ENCODE results near the gene PYCARD.
"Not testable (repeated sequence)": the region's sequence is repeated elsewhere in the genome, so short reads cannot be mapped to it uniquely, and the experiment has no call there.

Gene PYCARD

DNA sequence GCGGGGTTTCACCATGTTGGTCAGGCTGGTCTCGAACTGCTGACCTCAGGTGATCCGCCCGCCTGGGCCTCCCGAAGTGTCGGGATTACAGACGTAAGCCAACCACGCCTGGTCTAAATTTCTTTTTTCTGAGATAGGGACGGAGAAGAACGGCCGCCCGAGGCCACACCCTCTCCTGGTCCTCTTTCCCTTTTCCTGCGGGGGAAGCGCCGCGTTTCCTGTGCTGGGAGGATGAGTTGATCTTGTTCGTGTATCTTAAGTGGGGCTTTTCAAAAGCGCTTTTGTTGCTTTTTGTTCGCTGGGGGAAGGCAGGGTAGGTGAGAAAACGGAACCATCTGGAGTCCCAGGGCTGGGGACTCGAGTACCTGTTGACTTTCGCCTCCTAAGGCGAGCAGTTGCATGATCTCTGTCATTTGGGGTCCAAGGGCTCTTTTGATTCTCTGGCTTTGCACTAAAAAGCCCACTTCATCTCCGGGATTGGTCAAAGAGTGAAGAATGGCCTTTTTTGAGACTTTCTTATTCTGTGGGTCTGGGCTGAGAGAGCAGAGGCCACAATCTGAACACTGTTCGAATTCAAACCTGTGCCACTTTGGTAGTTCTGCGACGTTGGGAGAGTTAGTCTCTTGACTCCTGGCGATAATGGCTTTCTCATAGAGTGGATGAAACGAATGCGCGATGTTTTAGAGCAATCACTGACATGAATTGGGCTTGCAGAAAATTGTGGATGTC, 21.3 kb downstream of the PYCARD start:
- DNase-seq (ENCODE audit: low read depth), result no peak
- H3K4me3 ChIP-seq (ENCODE audit: low read length), result peak overlapping the region; percentile 94
- TF ChIP-seq, protein P1, sequence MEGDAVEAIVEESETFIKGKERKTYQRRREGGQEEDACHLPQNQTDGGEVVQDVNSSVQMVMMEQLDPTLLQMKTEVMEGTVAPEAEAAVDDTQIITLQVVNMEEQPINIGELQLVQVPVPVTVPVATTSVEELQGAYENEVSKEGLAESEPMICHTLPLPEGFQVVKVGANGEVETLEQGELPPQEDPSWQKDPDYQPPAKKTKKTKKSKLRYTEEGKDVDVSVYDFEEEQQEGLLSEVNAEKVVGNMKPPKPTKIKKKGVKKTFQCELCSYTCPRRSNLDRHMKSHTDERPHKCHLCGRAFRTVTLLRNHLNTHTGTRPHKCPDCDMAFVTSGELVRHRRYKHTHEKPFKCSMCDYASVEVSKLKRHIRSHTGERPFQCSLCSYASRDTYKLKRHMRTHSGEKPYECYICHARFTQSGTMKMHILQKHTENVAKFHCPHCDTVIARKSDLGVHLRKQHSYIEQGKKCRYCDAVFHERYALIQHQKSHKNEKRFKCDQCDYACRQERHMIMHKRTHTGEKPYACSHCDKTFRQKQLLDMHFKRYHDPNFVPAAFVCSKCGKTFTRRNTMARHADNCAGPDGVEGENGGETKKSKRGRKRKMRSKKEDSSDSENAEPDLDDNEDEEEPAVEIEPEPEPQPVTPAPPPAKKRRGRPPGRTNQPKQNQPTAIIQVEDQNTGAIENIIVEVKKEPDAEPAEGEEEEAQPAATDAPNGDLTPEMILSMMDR (conservative IDR thresholded peaks at IDR 0.05; ENCODE audit: low read length), result no peak

GRCh38 chr16:31179747-31180459, 22.7 kb downstream of the PYCARD start, which contains the start of gene FUS:
Gene FUS, plus strand, starts transcription at chr16:31180139. Its CDS starts 76 bp downstream, at chr16:31180215.
- TF ChIP-seq, protein P1 (conservative IDR thresholded peaks at IDR 0.05; ENCODE audit: low read length), result no peak
- peak within 1 kb of the TSS; percentile 94 for H3K4me3 ChIP-seq (ENCODE audit: low read length)
- peak; percentile 84 for DNase-seq (ENCODE audit: low read depth)

GRCh38 chr16:31179219-31179746, 23.3 kb downstream of the PYCARD start:
- no peak for DNase-seq (ENCODE audit: low read depth)
- TF ChIP-seq, protein P1 (conservative IDR thresholded peaks at IDR 0.05; ENCODE audit: low read length), result no peak
- peak overlapping the region; percentile 94 for H3K4me3 ChIP-seq (ENCODE audit: low read length)

DNA sequence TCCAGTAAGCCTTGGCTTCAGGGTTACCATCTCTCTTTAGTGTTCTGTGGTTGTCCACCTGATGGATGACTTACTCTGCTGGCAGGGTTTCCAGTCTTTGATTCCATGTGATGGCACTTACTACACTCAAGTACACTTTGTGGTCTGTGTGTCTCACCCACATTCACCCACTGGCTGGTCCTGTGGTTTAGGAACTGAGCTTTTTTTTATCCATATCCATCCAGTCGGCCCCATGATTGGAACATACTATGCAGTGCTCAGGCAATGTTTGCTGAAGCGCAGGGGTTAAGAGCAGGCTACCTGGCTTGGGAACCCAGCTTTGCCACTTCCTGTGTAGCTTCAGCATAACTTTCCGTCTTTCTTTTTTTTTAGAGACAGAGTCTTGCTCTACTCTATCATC, 25.4 kb downstream of the PYCARD start:
- TF ChIP-seq, protein P1 (conservative IDR thresholded peaks at IDR 0.05; ENCODE audit: low read length), result no peak
- no peak overlapping the region for H3K4me3 ChIP-seq (ENCODE audit: low read length)
- DNase-seq (ENCODE audit: low read depth), result peak; percentile 43

- H3K4me3 ChIP-seq (ENCODE audit: low read length); DNase-seq (ENCODE audit: low read depth): not testable (repeated sequence)
Observed at GRCh38 chr16:31170048-31170447, 32.5 kb downstream of the PYCARD start.

DNA sequence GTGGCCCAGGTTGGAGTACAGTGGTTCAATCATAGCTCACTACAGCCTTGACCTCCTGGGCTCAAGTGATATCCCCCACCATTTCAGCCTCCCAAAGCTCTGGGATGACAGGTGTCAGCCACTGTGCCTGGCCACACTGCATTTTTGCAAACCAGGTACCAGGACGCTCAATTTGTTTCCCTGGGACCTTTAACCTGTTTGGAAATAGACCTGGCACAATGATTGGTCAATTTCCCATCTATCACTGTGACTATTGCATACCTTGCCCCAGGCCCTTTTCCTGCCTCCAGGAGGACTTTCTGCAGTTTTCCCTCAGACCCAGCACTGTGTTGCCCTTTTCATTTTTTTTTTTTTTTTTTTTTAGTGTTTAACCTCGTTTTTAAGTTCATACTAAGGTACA, 33.7 kb downstream of the PYCARD start:
- TF ChIP-seq, protein P1 (conservative IDR thresholded peaks at IDR 0.05; ENCODE audit: low read length), result no peak

DNA sequence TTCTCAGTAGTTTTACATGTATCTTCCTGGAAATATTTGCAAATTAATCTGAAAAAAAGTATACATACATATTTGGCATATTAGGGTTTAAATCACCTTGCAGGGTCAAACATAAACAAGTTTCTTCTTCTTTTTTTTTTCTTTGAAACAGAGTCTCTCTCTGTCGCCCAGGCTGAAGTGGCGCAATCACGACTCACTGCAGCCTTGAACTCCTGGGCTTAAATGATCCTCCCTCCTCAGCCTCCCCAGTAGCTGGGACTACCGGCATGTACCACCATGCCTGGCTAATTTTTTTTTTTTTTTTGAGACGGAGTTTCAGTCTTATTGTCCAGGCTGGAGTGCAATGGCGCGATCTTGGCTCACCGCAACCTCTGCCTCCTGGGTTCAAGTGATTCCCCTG, 35.2 kb downstream of the PYCARD start:
- H3K4me3 ChIP-seq (ENCODE audit: low read length), result no peak overlapping the region
- TF ChIP-seq, protein P1 (conservative IDR thresholded peaks at IDR 0.05; ENCODE audit: low read length), result no peak
- no peak for DNase-seq (ENCODE audit: low read depth)

More for the DNA sequence above, 33.7 kb downstream of the PYCARD start:
- DNase-seq (ENCODE audit: low read depth), result no peak
- H3K4me3 ChIP-seq (ENCODE audit: low read length), result no peak overlapping the region

All from AG10803 (cell line).